ENCODE results near the gene SERP1. TPM values are rescaled to one million over a fixed set of nuclear protein-coding genes. Genes with fewer than 3 reads are reported as not detected.

SERP1 gene
- total and polyA plus RNA-seq, 12 donors = 47.0 to 580 (median 186) TPM

- Histone ChIP-seq H3K36me3 (replicated peaks in 1 of 2) (peaks cover 0 to 24% of the 10 kb centered on the region in 2 donors), H3K4me3 (no peak overlapping the region), H3K27me3 (no peaks in the 10 kb centered on the region), H3K4me1 (replicated peaks in 1 of 2) (peaks cover 0 to 13% of the 10 kb centered on the region in 2 donors), H3K27ac (no peak overlapping the region), H3K9me3 (replicated peaks in 1 of 3) (no peaks in the 10 kb centered on the region)
- intact Hi-C loops (cut with DNase I) = no loop called here
- no peak for TF ChIP-seq POLR2A (IDR thresholded peaks at IDR 0.05)
- no peak for TF ChIP-seq CTCF (IDR thresholded peaks at IDR 0.05)
- 50 to 59% (median 54%) methylated on average over 2 of the region's 2 CpGs for WGBS, 4 donors
- no peak for DNase-seq
These were observed 10.5 kb upstream of the SERP1 start for GRCh38 chr3:150556792-150557191.

GRCh38 chr3:150555859-150556436 lies 9.7 kb upstream of the SERP1 start:
- Histone ChIP-seq H3K27ac (no peak overlapping the region), H3K4me1 (replicated peaks in 1 of 2) (peaks cover 0 to 13% of the 10 kb centered on the region in 2 donors), H3K36me3 (replicated peaks in 1 of 2) (peaks cover 0 to 24% of the 10 kb centered on the region in 2 donors), H3K9me3 (replicated peaks in 1 of 3) (no peaks in the 10 kb centered on the region), H3K27me3 (no peaks in the 10 kb centered on the region), H3K4me3 (no peak overlapping the region)
- intact Hi-C loops (cut with DNase I) = no loop called here
- WGBS, 4 donors = 96 to 99% (median 97%) methylated on average over 4 of the region's 4 CpGs
- TF ChIP-seq CTCF (IDR thresholded peaks at IDR 0.05) = no peak
- no peak for TF ChIP-seq POLR2A (IDR thresholded peaks at IDR 0.05)
- DNase-seq = no peak

- intact Hi-C loops (cut with DNase I) = no loop called here
- Histone ChIP-seq H3K9me3 (replicated peaks in 1 of 3) (no peaks in the 10 kb centered on the region), H3K27ac (peak overlapping the region; percentile 10 to 99 (median 97)), H3K27me3 (no peaks in the 10 kb centered on the region), H3K4me3 (peak overlapping the region in 3 of 4 donors; percentile 12 to 91 (median 49)), H3K36me3 (replicated peaks in 1 of 2) (peaks cover 0 to 13% of the 10 kb centered on the region in 2 donors), H3K4me1 (replicated peaks in 1 of 2) (peaks cover 18 to 48% of the 10 kb centered on the region in 2 donors)
- WGBS, 4 donors = 20 to 24% (median 21%) methylated on average over 7 of the region's 7 CpGs
- no peak for TF ChIP-seq CTCF (IDR thresholded peaks at IDR 0.05)
- no peak for TF ChIP-seq POLR2A (IDR thresholded peaks at IDR 0.05)
- DNase-seq = no peak
These were observed 897 bp upstream of the SERP1 start for GRCh38 chr3:150547045-150547741.

- H3K27ac ChIP-seq = peak overlapping the region; percentile 97 to 99 (median 99)
- no peaks in the 10 kb centered on the region for H3K9me3 ChIP-seq (replicated peaks in 1 of 3)
- H3K27me3 ChIP-seq = no peaks in the 10 kb centered on the region
- H3K36me3 ChIP-seq (replicated peaks in 1 of 2) = peaks cover 0 to 12% of the 10 kb centered on the region in 2 donors
- peak overlapping the region; percentile 41 to 91 (median 81) for H3K4me3 ChIP-seq
- TF ChIP-seq CTCF (IDR thresholded peaks at IDR 0.05) = peak in 1 of 6 experiments; percentile 9
- no peak for TF ChIP-seq POLR2A (IDR thresholded peaks at IDR 0.05)
- intact Hi-C loops (cut with DNase I) = no loop called here
- DNase-seq = peak in 6 of 7 donors; percentile 24 to 73 (median 38)
- 1% methylated on average over 19 to 54 of the region's 54 CpGs for WGBS, 4 donors
- peaks cover 18 to 62% of the 10 kb centered on the region in 2 donors for H3K4me1 ChIP-seq (replicated peaks in 1 of 2)
These were observed 674 bp downstream of the SERP1 start for GRCh38 chr3:150545419-150546225.

Measured in adrenal gland (tissue), 12 donors.